ENCODE measurements around the gene IFT20.

GRCh38 chr17:28379814-28380801 is 44.8 kb upstream of the IFT20 start:
- TF ChIP-seq CTCF (IDR thresholded peaks at IDR 0.05) (no peak), POLR2A (IDR thresholded peaks at IDR 0.05) (no peak)
